ENCODE results near the gene CAMK1D. TPM values are rescaled to one million over a fixed set of nuclear protein-coding genes. Genes with fewer than 3 reads are reported as not detected.

Gene CAMK1D
- total RNA-seq, 1 donor from 2014 or later, result 2.3 TPM

GRCh38 chr10:12505683-12506082 lies 156.3 kb downstream of the CAMK1D start:
- TF ChIP-seq CTCF (IDR thresholded peaks at IDR 0.05; ENCODE audit: insufficient read depth, low read length, poor library complexity, severe bottlenecking), result no peak
- H3K36me3 ChIP-seq (ENCODE audit: control insufficient read depth, insufficient read depth, low read length), result no peaks in the 10 kb centered on the region
- no peak for DNase-seq (ENCODE audit: low read depth)
- H3K27me3 ChIP-seq (ENCODE audit: control insufficient read depth, insufficient read depth, low read length), result no peaks in the 10 kb centered on the region
- H3K4me3 ChIP-seq (ENCODE audit: low read depth, low read length), result no peak overlapping the region

- no peak for DNase-seq (ENCODE audit: low read depth)
- Histone ChIP-seq H3K4me3 (ENCODE audit: low read depth, low read length) (no peak overlapping the region), H3K36me3 (ENCODE audit: control insufficient read depth, insufficient read depth, low read length) (no peaks in the 10 kb centered on the region), H3K27me3 (ENCODE audit: control insufficient read depth, insufficient read depth, low read length) (no peaks in the 10 kb centered on the region)
- TF ChIP-seq CTCF (IDR thresholded peaks at IDR 0.05; ENCODE audit: insufficient read depth, low read length, poor library complexity, severe bottlenecking), result no peak
These were observed 158.0 kb downstream of the CAMK1D start for GRCh38 chr10:12507165-12507850.

- Histone ChIP-seq H3K4me3 (ENCODE audit: low read depth, low read length) (no peak overlapping the region), H3K36me3 (ENCODE audit: control insufficient read depth, insufficient read depth, low read length) (no peaks in the 10 kb centered on the region), H3K27me3 (ENCODE audit: control insufficient read depth, insufficient read depth, low read length) (no peaks in the 10 kb centered on the region)
- DNase-seq (ENCODE audit: low read depth), result no peak
- TF ChIP-seq CTCF (IDR thresholded peaks at IDR 0.05; ENCODE audit: insufficient read depth, low read length, poor library complexity, severe bottlenecking), result no peak
These were observed 158.8 kb downstream of the CAMK1D start for GRCh38 chr10:12508165-12508564.

GRCh38 chr10:12509016-12509793 lies 159.9 kb downstream of the CAMK1D start:
- H3K27me3 ChIP-seq (ENCODE audit: control insufficient read depth, insufficient read depth, low read length), result no peaks in the 10 kb centered on the region
- DNase-seq (ENCODE audit: low read depth), result no peak
- H3K36me3 ChIP-seq (ENCODE audit: control insufficient read depth, insufficient read depth, low read length), result no peaks in the 10 kb centered on the region
- TF ChIP-seq CTCF (IDR thresholded peaks at IDR 0.05; ENCODE audit: insufficient read depth, low read length, poor library complexity, severe bottlenecking), result no peak
- no peak overlapping the region for H3K4me3 ChIP-seq (ENCODE audit: low read depth, low read length)

GRCh38 chr10:12509794-12510100 lies 160.4 kb downstream of the CAMK1D start:
- H3K36me3 ChIP-seq (ENCODE audit: control insufficient read depth, insufficient read depth, low read length), result no peaks in the 10 kb centered on the region
- TF ChIP-seq CTCF (IDR thresholded peaks at IDR 0.05; ENCODE audit: insufficient read depth, low read length, poor library complexity, severe bottlenecking), result no peak
- no peak for DNase-seq (ENCODE audit: low read depth)
- H3K27me3 ChIP-seq (ENCODE audit: control insufficient read depth, insufficient read depth, low read length), result no peaks in the 10 kb centered on the region
- no peak overlapping the region for H3K4me3 ChIP-seq (ENCODE audit: low read depth, low read length)

All from kidney epithelial cell (primary cell).